NCI-H345 (cell line): ENCODE results near the gene YIPF5.

Experiments
- DNase-seq: peaks from one replicate; lab custom pipeline; 2025; lab: John Stamatoyannopoulos, UW

The YIPF5 gene

DNA sequence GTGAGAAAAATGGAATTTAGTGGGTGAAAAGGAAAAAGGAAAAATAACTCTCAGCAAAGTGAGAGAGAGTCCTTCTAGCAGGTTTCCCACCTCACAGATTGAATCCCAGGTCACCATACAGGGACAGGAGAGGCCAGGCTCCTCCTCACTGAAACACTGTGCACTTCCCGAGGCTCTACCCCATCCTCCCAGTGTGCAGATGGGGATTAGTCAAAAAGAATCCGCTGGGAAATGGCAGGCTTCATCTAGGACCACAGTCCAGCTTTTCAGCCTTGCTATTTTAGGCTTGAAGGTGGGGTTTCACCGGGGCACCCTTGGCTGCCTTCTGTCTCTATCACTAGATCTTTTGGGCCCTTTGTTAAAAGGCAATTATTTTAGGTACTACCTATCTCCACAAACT, 47.8 kb downstream of the YIPF5 start:
- no peak for DNase-seq

DNA sequence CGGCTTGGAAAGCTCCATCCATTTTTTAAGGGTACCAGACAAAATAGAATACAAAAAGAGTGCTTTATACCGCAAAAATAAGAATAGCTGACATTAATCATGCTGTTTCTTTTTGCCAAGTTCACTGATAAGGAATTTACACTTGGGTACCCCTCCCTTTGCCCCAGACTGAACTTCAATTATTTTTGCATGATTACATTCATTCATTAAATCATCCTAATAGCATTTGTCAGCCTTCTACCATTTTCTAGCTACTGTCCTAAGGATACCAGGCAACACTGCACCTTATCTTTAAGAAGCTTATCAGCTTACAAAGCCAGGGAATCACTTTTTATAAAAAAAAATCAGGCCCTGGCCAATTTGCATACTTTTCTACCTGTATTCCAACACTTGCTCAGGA, 48.4 kb downstream of the YIPF5 start:
- no peak for DNase-seq

GRCh38 chr5:144121577-144121976, 48.9 kb downstream of the YIPF5 start:
- no peak for DNase-seq

GRCh38 chr5:144120661-144121180, 49.7 kb downstream of the YIPF5 start:
- DNase-seq, result no peak

DNA sequence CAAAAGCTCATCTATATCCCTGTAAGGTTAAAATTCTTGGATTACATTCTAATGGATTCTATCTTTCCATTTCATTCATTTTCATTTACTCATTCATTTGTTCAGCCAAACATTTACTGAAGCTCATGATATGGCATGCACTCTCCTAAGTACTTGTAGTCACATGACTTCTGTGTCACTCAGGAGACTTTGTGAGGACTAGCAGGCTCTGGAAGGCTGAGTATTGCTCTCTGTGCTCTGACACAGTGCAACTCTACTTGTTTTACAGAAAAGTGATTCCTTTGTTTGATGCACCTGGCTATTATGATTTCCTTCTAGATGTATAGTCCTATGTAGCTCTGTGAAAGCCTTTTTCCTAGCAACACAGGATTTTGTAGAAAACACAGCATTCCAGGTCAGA, 53.0 kb downstream of the YIPF5 start:
- DNase-seq, result no peak

- no peak for DNase-seq
Measured at GRCh38 chr5:144114571-144114970, 55.9 kb downstream of the YIPF5 start.
